Activated naive CD8-positive, alpha-beta T cell treated with anti-CD3 and anti-CD28 coated beads, Interleukin-2, amount 10 ng/mL, durations not matched to agents 7 days and 5 days (primary cell): ENCODE measurements around the gene TRMT112. TPM values are rescaled to one million over a fixed set of nuclear protein-coding genes. Genes with fewer than 3 reads are reported as not detected.
"Not testable (repeated sequence)": the region's sequence is repeated elsewhere in the genome, so short reads cannot be mapped to it uniquely, and the experiment has no call there.

Source experiments
- ATAC-seq: fragments of 150-1000 bp; cut with Tn5 transposase; one replicate; pipeline ENCODE4 v1.10.0; 2021; ENCODE audit warnings: low read depth, moderate library complexity
- POLR2A ChIA-PET: fragments of 350-600 bp; sonication (Branson Sonifier 250); formaldehyde crosslinking; loops from one replicate; lab custom pipeline; 2021; ENCODE audit warnings: antibody characterized with exemption; lab: Charles Lee
- DNase-seq: peaks from one replicate; pipeline ENCODE4 v3.0.0; 2021
- H3K27ac Mint-ChIP-seq: one replicate; pipeline ENCODE4 v1.8.0; 2022; ENCODE audit warnings: mild to moderate bottlenecking, mixed read lengths
- H3K27me3 Mint-ChIP-seq: one replicate; pipeline ENCODE4 v1.8.0; 2022; ENCODE audit warnings: mild to moderate bottlenecking, moderate library complexity, mixed read lengths
- H3K36me3 Mint-ChIP-seq: one replicate; pipeline ENCODE4 v1.8.0; 2021; ENCODE audit warnings: mild to moderate bottlenecking, mixed read lengths
- H3K4me1 Mint-ChIP-seq: one replicate; pipeline ENCODE4 v1.8.0; 2021; ENCODE audit warnings: mixed read lengths
- H3K4me3 Mint-ChIP-seq: one replicate; pipeline ENCODE4 v1.8.0; 2022; ENCODE audit warnings: mild to moderate bottlenecking, moderate library complexity, mixed read lengths
- H3K9me3 Mint-ChIP-seq: one replicate; pipeline ENCODE4 v1.8.0; 2021; ENCODE audit warnings: mixed read lengths
- total RNA-seq, 2 experiments: library from RNA; stranded (reverse); gene quantifications; one replicate each; pipeline ENCODE4 v1.2.3, GENCODE V29; 2021

Gene TRMT112
- total RNA-seq, 2 experiments from 2014 or later, result 140 to 151 TPM

GRCh38 chr11:64334764-64335735 is 17.7 kb upstream of the TRMT112 start:
- Mint-ChIP-seq H3K36me3 (peaks cover 9% of the 10 kb centered on the region), H3K27me3 (no peaks in the 10 kb centered on the region), H3K4me3 (no peak overlapping the region), H3K4me1 (peaks cover 33% of the 10 kb centered on the region), H3K9me3 (no peaks in the 10 kb centered on the region), H3K27ac (no peak overlapping the region)
- DNase-seq (no peak), ATAC-seq (no peak)
- POLR2A ChIA-PET, result interaction anchor here (0.6 kb wide), 1 partner anchor 63 kb away, joined by 3 read pairs; no protein-coding TSS in a partner anchor

DNA sequence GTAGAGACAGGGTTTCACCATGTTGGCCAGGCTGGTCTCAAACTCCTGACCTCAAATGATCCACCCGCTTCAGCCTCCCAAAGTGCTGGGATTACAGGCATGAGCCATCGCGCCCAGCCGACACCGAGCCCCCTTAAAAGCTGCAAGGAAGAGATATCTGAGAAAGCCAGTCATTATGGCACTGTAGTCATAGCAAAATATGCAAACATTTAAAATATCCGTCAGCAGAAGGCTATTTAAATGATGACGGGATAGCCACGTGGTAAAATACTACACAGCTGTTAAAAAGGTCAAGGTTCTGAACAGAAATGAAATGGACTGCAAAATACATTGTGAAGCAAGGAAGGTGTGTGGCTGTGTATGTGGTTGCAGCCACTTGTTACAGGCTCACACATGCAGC is 16.2 kb upstream of the TRMT112 start:
- ATAC-seq, result no peak
- DNase-seq, result no peak
- POLR2A ChIA-PET, result interaction anchor here (3.7 kb wide), 1 partner anchor 16 kb away, joined by 38 read pairs; the partner anchor contains the start of genes PRDX5 and TRMT112
- H3K36me3 Mint-ChIP-seq, result peaks cover 9% of the 10 kb centered on the region
- peaks cover 23% of the 10 kb centered on the region for H3K4me1 Mint-ChIP-seq
- H3K27ac Mint-ChIP-seq, result no peak overlapping the region
- no peaks in the 10 kb centered on the region for H3K9me3 Mint-ChIP-seq
- H3K4me3 Mint-ChIP-seq, result no peak overlapping the region
- peaks cover 2% of the 10 kb centered on the region for H3K27me3 Mint-ChIP-seq

DNA sequence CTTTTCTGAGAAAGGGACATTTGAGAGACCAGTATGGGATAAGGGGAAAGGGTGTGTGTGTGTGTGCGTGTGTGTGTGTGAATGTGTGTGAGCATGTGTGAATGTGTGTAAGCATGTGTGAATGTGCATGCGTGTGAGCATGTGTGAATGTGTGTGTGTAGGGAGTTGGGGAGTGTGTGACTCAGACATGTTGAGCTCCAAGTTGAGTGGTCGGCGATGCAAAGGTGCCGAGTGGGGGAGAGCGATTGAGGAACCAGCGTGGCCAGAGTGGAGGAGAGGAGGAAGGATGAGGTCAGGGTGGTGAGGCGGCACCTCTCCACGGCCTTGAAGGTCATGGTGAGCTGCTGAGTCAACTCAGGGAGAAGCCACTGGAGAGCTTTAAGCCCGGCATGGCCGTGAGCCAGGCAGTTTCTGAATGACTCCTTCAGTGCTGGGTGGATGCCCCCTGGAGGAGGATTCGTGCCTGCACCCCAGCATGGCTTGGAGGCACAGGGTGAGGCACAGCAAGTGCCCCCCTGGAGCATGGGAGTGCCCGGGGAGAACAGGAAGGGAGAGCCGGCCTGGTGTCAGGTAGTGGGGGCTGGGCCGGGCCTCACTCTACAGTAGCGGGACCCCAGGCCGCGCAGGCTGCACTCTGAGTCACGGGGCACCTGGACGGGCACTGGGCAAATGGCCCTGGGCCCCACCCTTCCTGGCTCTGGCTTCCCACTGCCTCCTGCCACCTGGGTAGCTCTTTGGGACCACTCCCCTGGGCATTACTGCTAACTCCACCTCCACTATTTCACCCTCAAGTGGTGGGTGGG is 14.4 kb upstream of the TRMT112 start:
- peaks cover 2% of the 10 kb centered on the region for H3K27me3 Mint-ChIP-seq
- H3K36me3 Mint-ChIP-seq, result peaks cover 5% of the 10 kb centered on the region
- no peaks in the 10 kb centered on the region for H3K9me3 Mint-ChIP-seq
- POLR2A ChIA-PET, result interaction anchor here (0.6 to 3.7 kb wide), 18 partner anchors 8 to 1000 kb away, joined by 3 to 38 read pairs (median 4); partner anchors contain the start of genes CCDC88B, FERMT3, PRDX5 and STIP1
- ATAC-seq (peak; percentile 93), DNase-seq (peak; percentile 80)
- H3K27ac Mint-ChIP-seq, result peak overlapping the region; percentile 93
- H3K4me3 Mint-ChIP-seq, result peak overlapping the region; percentile 53
- H3K4me1 Mint-ChIP-seq, result peaks cover 17% of the 10 kb centered on the region

DNA sequence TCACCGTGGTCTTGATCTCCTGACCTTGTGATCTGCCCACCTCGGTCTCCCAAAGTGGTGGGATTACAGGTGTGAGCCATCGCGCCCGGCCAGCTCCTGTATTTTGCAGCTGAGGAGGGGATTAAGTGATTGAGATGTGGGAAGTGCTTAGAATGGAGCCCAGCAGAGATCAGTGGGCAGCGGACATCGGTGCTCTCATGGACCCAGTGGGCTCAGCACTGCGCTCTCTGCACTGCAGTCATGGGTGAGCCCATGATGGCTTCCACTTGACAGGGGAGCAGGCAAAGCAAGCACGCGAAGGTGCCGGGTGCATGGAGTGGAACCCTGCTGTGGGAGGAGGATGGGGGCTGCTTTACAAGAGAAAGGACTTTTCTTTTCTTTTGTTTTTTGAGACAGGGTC is 13.5 kb upstream of the TRMT112 start:
- peaks cover 2% of the 10 kb centered on the region for H3K27me3 Mint-ChIP-seq
- no peak for ATAC-seq
- DNase-seq, result no peak
- peaks cover 17% of the 10 kb centered on the region for H3K4me1 Mint-ChIP-seq
- peak overlapping the region; percentile 42 for H3K27ac Mint-ChIP-seq
- peaks cover 5% of the 10 kb centered on the region for H3K36me3 Mint-ChIP-seq
- no peak overlapping the region for H3K4me3 Mint-ChIP-seq
- H3K9me3 Mint-ChIP-seq, result no peaks in the 10 kb centered on the region
- POLR2A ChIA-PET, result interaction anchor here (0.6 to 3.7 kb wide), 11 partner anchors 8 to 1001 kb away, joined by 3 to 38 read pairs (median 4); partner anchors contain the start of genes CCDC88B, FERMT3, PRDX5 and STIP1

GRCh38 chr11:64327993-64328392 is 10.6 kb upstream of the TRMT112 start:
- Mint-ChIP-seq H3K27me3 (peaks cover 2% of the 10 kb centered on the region), H3K4me1 (peaks cover 10% of the 10 kb centered on the region), H3K27ac (no peak overlapping the region), H3K9me3 (no peaks in the 10 kb centered on the region), H3K36me3 (no peaks in the 10 kb centered on the region), H3K4me3 (no peak overlapping the region)
- ATAC-seq (no peak), DNase-seq (no peak)
- POLR2A ChIA-PET, result interaction anchor here (0.7 to 1.6 kb wide), 3 partner anchors 10 to 30 kb away, joined by 5 to 6 read pairs (median 6); partner anchors contain the start of genes PRDX5 and TRMT112

GRCh38 chr11:64327375-64327774 is 10.0 kb upstream of the TRMT112 start:
- POLR2A ChIA-PET, result interaction anchor here (1.2 kb wide), 1 partner anchor 10 kb away, joined by 6 read pairs; the partner anchor contains the start of genes PRDX5 and TRMT112
- Mint-ChIP-seq H3K4me1 (peaks cover 10% of the 10 kb centered on the region), H3K36me3 (no peaks in the 10 kb centered on the region), H3K4me3 (no peak overlapping the region), H3K27ac (no peak overlapping the region), H3K9me3 (no peaks in the 10 kb centered on the region), H3K27me3 (peaks cover 2% of the 10 kb centered on the region)
- no peak for DNase-seq
- no peak for ATAC-seq

- ATAC-seq, result no peak
- POLR2A ChIA-PET, result interaction anchor here (0.7 to 1.8 kb wide), 2 partner anchors 14 to 15 kb away, joined by 4 to 5 read pairs; partner anchors contain the start of gene CCDC88B
- Mint-ChIP-seq H3K4me3 (no peak overlapping the region), H3K27ac (no peak overlapping the region), H3K36me3 (peaks cover 6% of the 10 kb centered on the region), H3K9me3 (no peaks in the 10 kb centered on the region), H3K27me3 (peaks cover 2% of the 10 kb centered on the region), H3K4me1 (peaks cover 6% of the 10 kb centered on the region)
- no peak for DNase-seq
Observed at GRCh38 chr11:64324692-64325469, 7.5 kb upstream of the TRMT112 start.

GRCh38 chr11:64323984-64324383 is 6.6 kb upstream of the TRMT112 start:
- not testable (repeated sequence) for H3K9me3 Mint-ChIP-seq, H3K36me3 Mint-ChIP-seq, H3K4me3 Mint-ChIP-seq, ATAC-seq, H3K4me1 Mint-ChIP-seq, DNase-seq, H3K27me3 Mint-ChIP-seq
- POLR2A ChIA-PET, result interaction anchor here (1.1 to 1.8 kb wide), 3 partner anchors 8 to 16 kb away, joined by 4 to 6 read pairs (median 4); partner anchors contain the start of gene CCDC88B
- H3K27ac Mint-ChIP-seq, result peak overlapping the region; percentile 54

DNA sequence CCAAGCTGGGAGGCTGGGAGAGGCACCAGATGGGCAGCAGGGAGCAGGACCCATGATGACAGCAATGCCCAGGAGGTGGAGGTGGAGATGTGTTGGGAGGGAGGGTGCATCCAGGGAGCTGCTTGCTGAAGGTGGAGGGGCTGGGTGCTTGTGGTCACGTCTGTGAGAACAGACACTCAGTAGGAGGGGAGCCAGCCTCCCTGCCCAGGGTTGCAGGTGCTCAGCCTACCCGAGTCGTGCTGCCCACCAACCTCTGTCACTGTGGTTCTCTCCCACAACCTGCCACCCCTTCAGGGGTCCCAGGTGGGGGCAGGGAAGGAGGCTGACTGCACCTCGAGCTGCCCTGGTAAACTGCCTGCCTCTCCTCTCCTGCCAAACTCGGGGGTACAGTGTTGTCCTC is 6.0 kb upstream of the TRMT112 start:
- no peak overlapping the region for H3K4me3 Mint-ChIP-seq
- peaks cover 10% of the 10 kb centered on the region for H3K4me1 Mint-ChIP-seq
- DNase-seq (no peak), ATAC-seq (no peak)
- no peak overlapping the region for H3K27ac Mint-ChIP-seq
- peaks cover 6% of the 10 kb centered on the region for H3K36me3 Mint-ChIP-seq
- H3K9me3 Mint-ChIP-seq, result no peaks in the 10 kb centered on the region
- no peaks in the 10 kb centered on the region for H3K27me3 Mint-ChIP-seq
- POLR2A ChIA-PET, result interaction anchor here (1.1 to 1.8 kb wide), 3 partner anchors 8 to 17 kb away, joined by 4 to 6 read pairs (median 4); partner anchors contain the start of gene CCDC88B

DNA sequence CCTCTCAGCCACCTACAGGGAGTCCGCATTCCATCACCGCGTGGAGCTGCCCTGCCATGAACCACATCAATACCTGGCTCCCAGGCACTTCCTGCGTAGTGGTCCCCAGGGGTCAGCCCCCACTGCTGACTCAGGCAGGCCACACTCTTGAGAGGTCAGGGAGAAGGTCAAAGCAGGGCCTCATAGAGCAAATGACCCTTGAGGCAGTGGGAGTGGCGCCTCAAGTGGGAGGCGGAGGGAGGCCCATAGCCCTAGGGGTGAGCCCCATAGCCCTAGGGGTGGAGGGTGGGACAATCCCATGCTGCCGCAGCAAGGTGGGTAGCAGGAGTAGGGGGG is 5.5 kb upstream of the TRMT112 start:
- Mint-ChIP-seq H3K27ac (no peak overlapping the region), H3K4me1 (peaks cover 12% of the 10 kb centered on the region), H3K4me3 (no peak overlapping the region), H3K36me3 (peaks cover 6% of the 10 kb centered on the region), H3K9me3 (no peaks in the 10 kb centered on the region), H3K27me3 (no peaks in the 10 kb centered on the region)
- ATAC-seq, result no peak
- POLR2A ChIA-PET, result interaction anchor here (1.8 kb wide), 2 partner anchors 9 to 16 kb away, joined by 4 read pairs; no protein-coding TSS in a partner anchor
- no peak for DNase-seq

DNA sequence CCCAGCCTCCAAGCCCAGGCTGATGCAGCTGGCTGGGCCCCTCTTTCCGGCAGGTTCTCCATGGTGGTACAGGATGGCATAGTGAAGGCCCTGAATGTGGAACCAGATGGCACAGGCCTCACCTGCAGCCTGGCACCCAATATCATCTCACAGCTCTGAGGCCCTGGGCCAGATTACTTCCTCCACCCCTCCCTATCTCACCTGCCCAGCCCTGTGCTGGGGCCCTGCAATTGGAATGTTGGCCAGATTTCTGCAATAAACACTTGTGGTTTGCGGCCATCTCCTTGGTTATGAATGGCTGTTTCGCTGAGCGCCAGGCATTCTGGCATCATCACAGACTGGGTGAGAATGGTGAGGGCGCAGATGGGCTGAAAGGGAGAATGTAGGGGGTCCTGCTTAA is 4.2 kb upstream of the TRMT112 start:
- Mint-ChIP-seq H3K4me1 (peaks cover 18% of the 10 kb centered on the region), H3K4me3 (no peak overlapping the region), H3K27ac (peak overlapping the region; percentile 2), H3K27me3 (no peaks in the 10 kb centered on the region), H3K9me3 (no peaks in the 10 kb centered on the region), H3K36me3 (peaks cover 6% of the 10 kb centered on the region)
- POLR2A ChIA-PET, result interaction anchor here (0.7 to 1.0 kb wide), 2 partner anchors 10 to 445 kb away, joined by 3 to 4 read pairs; no protein-coding TSS in a partner anchor
- ATAC-seq (no peak), DNase-seq (no peak)

DNA sequence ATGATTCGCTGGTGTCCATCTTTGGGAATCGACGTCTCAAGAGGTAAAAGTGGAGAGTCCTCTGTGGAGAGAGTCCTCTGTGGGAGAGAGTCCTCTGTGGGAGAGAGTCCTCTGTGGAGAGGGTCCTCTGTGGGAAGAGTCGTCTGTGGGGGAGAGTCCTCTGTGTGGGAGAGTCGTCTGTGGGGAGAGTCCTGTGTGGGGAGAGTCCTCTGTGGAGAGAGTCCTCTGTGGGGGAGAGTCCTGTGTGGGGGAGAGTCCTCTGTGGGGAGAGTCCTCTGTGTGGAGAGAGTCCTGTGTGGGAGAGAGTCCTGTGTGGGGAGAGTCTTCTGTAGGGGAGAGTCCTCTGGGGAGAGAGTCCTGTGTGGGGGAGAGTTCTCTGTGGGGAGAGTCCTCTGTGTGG is 3.7 kb upstream of the TRMT112 start:
- no peak for DNase-seq
- Mint-ChIP-seq H3K9me3 (no peaks in the 10 kb centered on the region), H3K27me3 (no peaks in the 10 kb centered on the region)

More for the DNA sequence above, 3.7 kb upstream of the TRMT112 start:
- Mint-ChIP-seq H3K27ac (peak overlapping the region; percentile 44), H3K36me3 (peaks cover 6% of the 10 kb centered on the region), H3K4me1 (peaks cover 21% of the 10 kb centered on the region), H3K4me3 (no peak overlapping the region)
- no peak for ATAC-seq
- POLR2A ChIA-PET, result interaction anchor here (1.7 kb wide), 1 partner anchor 11 kb away, joined by 7 read pairs; no protein-coding TSS in a partner anchor
